HepG2 (cell line): Measurements from ENCODE around the gene EDEM1.

Source experiments
- CBFB ChIP-seq: sonication (generic); formaldehyde crosslinking; IDR thresholded peaks from 2 replicates; pipeline ENCODE4 v1.4.0; 2020; ENCODE audit warnings: missing genetic modification reagents
- FOXA1 ChIP-seq, 2 experiments: fragments of 450-650 bp in 1 of 2; sonication (generic) in 1 of 2; formaldehyde crosslinking in 1 of 2; IDR thresholded peaks; 2 replicates each; pipeline versions ENCODE4 v1.4.0 to v1.6.1; 2016 to 2020; ENCODE audit warnings: missing genetic modification reagents in 1 of 2
- HDAC1 ChIP-seq: sonication (generic); formaldehyde crosslinking; IDR thresholded peaks from 2 replicates; pipeline ENCODE4 v1.5.1; 2020; ENCODE audit warnings: mild to moderate bottlenecking, missing genetic modification reagents
- KLF16 ChIP-seq, 2 experiments: sonication (generic) in 1 of 2; formaldehyde crosslinking in 1 of 2; IDR thresholded peaks; 2 replicates each; pipeline versions ENCODE4 v1.6.1 to v1.8.0; 2016 to 2023; ENCODE audit warnings: missing genetic modification reagents in 2 of 2, missing compliant biosample characterization in 1 of 2
- NR2C2 ChIP-seq: sonication (generic); formaldehyde crosslinking; IDR thresholded peaks from 2 replicates; pipeline ENCODE4 v1.4.0; 2020; ENCODE audit warnings: missing genetic modification reagents, mild to moderate bottlenecking, moderate library complexity, borderline replicate concordance
- PAF1 ChIP-seq: IDR thresholded peaks from 2 replicates; pipeline ENCODE4 v1.6.1; 2016; ENCODE audit warnings: missing genetic modification reagents, missing compliant biosample characterization
- POLR2AphosphoS5 ChIP-seq: IDR thresholded peaks from 2 replicates; pipeline ENCODE4 v1.6.1; 2012; ENCODE audit warnings: low read depth, low read length
- RAD21 ChIP-seq: fragments of 450-650 bp; formaldehyde crosslinking; IDR thresholded peaks from 2 replicates; pipeline ENCODE4 v1.5.0; 2020; ENCODE audit warnings: mild to moderate bottlenecking
- REL ChIP-seq: sonication (generic); formaldehyde crosslinking; conservative IDR thresholded peaks from 2 replicates; pipeline ENCODE4 v1.8.0; 2022; ENCODE audit warnings: mild to moderate bottlenecking, missing genetic modification reagents, moderate library complexity
- TF ChIP-seq, protein P1 (sequence below): sonication (generic); formaldehyde crosslinking; IDR thresholded peaks from 2 replicates; pipeline ENCODE4 v1.4.0; 2020; ENCODE audit warnings: missing genetic modification reagents
- TF ChIP-seq, protein P2 (sequence below): sonication (generic); formaldehyde crosslinking; IDR thresholded peaks from 2 replicates; pipeline ENCODE4 v1.5.0; 2020; ENCODE audit warnings: mild to moderate bottlenecking, missing genetic modification reagents, moderate library complexity
- TF ChIP-seq, protein P3 (sequence below), 2 experiments: IDR thresholded peaks; 2 replicates each; pipeline ENCODE4 v1.6.1; 2011 to 2012; ENCODE audit warnings: low read length in 2 of 2, borderline replicate concordance in 1 of 2, low read depth in 1 of 2, mild to moderate bottlenecking in 1 of 2, moderate library complexity in 1 of 2
- TF ChIP-seq, protein P4 (sequence below): sonication (generic); formaldehyde crosslinking; IDR thresholded peaks from 2 replicates; pipeline ENCODE4 v1.5.0; 2020; ENCODE audit warnings: mild to moderate bottlenecking, missing genetic modification reagents
- TF ChIP-seq, protein P5 (sequence below): IDR thresholded peaks from 2 replicates; pipeline ENCODE4 v1.6.1; 2016; ENCODE audit warnings: low read depth, control low read depth

DNA sequence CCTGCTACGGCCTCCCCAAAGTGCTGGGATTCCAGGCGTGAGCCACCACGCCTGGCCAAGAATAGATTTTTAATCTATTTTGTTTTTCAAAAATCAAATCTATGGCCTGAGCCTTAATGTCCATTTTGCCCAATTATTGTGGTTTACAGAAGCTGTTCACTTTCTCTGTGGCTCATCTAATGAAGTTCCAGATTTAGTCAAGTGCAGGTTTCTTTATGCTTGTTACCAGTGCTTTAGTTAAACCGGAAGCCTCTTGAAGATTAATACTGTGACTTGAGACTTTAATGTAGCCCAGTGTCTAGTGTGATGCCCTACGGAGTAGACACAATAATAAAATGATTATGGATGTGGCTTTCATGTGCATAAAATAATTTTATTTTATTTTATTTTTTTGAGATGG is 16.5 kb upstream of the EDEM1 start:
- TF ChIP-seq, protein P1, sequence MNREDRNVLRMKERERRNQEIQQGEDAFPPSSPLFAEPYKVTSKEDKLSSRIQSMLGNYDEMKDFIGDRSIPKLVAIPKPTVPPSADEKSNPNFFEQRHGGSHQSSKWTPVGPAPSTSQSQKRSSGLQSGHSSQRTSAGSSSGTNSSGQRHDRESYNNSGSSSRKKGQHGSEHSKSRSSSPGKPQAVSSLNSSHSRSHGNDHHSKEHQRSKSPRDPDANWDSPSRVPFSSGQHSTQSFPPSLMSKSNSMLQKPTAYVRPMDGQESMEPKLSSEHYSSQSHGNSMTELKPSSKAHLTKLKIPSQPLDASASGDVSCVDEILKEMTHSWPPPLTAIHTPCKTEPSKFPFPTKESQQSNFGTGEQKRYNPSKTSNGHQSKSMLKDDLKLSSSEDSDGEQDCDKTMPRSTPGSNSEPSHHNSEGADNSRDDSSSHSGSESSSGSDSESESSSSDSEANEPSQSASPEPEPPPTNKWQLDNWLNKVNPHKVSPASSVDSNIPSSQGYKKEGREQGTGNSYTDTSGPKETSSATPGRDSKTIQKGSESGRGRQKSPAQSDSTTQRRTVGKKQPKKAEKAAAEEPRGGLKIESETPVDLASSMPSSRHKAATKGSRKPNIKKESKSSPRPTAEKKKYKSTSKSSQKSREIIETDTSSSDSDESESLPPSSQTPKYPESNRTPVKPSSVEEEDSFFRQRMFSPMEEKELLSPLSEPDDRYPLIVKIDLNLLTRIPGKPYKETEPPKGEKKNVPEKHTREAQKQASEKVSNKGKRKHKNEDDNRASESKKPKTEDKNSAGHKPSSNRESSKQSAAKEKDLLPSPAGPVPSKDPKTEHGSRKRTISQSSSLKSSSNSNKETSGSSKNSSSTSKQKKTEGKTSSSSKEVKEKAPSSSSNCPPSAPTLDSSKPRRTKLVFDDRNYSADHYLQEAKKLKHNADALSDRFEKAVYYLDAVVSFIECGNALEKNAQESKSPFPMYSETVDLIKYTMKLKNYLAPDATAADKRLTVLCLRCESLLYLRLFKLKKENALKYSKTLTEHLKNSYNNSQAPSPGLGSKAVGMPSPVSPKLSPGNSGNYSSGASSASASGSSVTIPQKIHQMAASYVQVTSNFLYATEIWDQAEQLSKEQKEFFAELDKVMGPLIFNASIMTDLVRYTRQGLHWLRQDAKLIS = no peak
- TF ChIP-seq, protein P2, sequence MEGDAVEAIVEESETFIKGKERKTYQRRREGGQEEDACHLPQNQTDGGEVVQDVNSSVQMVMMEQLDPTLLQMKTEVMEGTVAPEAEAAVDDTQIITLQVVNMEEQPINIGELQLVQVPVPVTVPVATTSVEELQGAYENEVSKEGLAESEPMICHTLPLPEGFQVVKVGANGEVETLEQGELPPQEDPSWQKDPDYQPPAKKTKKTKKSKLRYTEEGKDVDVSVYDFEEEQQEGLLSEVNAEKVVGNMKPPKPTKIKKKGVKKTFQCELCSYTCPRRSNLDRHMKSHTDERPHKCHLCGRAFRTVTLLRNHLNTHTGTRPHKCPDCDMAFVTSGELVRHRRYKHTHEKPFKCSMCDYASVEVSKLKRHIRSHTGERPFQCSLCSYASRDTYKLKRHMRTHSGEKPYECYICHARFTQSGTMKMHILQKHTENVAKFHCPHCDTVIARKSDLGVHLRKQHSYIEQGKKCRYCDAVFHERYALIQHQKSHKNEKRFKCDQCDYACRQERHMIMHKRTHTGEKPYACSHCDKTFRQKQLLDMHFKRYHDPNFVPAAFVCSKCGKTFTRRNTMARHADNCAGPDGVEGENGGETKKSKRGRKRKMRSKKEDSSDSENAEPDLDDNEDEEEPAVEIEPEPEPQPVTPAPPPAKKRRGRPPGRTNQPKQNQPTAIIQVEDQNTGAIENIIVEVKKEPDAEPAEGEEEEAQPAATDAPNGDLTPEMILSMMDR = no peak
- TF ChIP-seq, protein P3, sequence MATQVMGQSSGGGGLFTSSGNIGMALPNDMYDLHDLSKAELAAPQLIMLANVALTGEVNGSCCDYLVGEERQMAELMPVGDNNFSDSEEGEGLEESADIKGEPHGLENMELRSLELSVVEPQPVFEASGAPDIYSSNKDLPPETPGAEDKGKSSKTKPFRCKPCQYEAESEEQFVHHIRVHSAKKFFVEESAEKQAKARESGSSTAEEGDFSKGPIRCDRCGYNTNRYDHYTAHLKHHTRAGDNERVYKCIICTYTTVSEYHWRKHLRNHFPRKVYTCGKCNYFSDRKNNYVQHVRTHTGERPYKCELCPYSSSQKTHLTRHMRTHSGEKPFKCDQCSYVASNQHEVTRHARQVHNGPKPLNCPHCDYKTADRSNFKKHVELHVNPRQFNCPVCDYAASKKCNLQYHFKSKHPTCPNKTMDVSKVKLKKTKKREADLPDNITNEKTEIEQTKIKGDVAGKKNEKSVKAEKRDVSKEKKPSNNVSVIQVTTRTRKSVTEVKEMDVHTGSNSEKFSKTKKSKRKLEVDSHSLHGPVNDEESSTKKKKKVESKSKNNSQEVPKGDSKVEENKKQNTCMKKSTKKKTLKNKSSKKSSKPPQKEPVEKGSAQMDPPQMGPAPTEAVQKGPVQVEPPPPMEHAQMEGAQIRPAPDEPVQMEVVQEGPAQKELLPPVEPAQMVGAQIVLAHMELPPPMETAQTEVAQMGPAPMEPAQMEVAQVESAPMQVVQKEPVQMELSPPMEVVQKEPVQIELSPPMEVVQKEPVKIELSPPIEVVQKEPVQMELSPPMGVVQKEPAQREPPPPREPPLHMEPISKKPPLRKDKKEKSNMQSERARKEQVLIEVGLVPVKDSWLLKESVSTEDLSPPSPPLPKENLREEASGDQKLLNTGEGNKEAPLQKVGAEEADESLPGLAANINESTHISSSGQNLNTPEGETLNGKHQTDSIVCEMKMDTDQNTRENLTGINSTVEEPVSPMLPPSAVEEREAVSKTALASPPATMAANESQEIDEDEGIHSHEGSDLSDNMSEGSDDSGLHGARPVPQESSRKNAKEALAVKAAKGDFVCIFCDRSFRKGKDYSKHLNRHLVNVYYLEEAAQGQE (IDR thresholded peaks at IDR 0.05; ENCODE audit: borderline replicate concordance in 1 of 2, low read depth in 1 of 2, low read length in 2 of 2) = no peak
- TF ChIP-seq PAF1 (CRISPR knock-in tag) (no peak), RAD21 (CRISPR knock-in tag) (no peak), POLR2AphosphoS5 (no peak), KLF16 (CRISPR knock-in tag; IDR thresholded peaks at IDR 0.05) (no peak), HDAC1 (no peak), CBFB (CRISPR knock-in tag) (no peak), NR2C2 (no peak), FOXA1 (IDR thresholded peaks at IDR 0.05) (no peak), FOXA1 (CRISPR knock-in tag; IDR thresholded peaks at IDR 0.05) (no peak), REL (CRISPR knock-in tag) (no peak)
- TF ChIP-seq, protein P4, sequence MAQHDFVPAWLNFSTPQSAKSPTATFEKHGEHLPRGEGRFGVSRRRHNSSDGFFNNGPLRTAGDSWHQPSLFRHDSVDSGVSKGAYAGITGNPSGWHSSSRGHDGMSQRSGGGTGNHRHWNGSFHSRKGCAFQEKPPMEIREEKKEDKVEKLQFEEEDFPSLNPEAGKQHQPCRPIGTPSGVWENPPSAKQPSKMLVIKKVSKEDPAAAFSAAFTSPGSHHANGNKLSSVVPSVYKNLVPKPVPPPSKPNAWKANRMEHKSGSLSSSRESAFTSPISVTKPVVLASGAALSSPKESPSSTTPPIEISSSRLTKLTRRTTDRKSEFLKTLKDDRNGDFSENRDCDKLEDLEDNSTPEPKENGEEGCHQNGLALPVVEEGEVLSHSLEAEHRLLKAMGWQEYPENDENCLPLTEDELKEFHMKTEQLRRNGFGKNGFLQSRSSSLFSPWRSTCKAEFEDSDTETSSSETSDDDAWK (CRISPR knock-in tag) = no peak
- TF ChIP-seq, protein P5, sequence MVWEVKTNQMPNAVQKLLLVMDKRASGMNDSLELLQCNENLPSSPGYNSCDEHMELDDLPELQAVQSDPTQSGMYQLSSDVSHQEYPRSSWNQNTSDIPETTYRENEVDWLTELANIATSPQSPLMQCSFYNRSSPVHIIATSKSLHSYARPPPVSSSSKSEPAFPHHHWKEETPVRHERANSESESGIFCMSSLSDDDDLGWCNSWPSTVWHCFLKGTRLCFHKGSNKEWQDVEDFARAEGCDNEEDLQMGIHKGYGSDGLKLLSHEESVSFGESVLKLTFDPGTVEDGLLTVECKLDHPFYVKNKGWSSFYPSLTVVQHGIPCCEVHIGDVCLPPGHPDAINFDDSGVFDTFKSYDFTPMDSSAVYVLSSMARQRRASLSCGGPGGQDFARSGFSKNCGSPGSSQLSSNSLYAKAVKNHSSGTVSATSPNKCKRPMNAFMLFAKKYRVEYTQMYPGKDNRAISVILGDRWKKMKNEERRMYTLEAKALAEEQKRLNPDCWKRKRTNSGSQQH (CRISPR knock-in tag) = no peak
